Omental fat pad (tissue), 4 donors: ENCODE data around the gene KCNAB1. TPM values are rescaled to one million over a fixed set of nuclear protein-coding genes. Genes with fewer than 3 reads are reported as not detected.

Source experiments
- ATAC-seq: fragments of 150-250 bp; one replicate; pipeline ENCODE4 v1.9.1; 2016; ENCODE audit warnings: mild to moderate bottlenecking, moderate library complexity; ENCODE audit not compliant: low FRiP score
- DNase-seq: peaks from one replicate; pipeline ENCODE4 v3.0.0-alpha.2; 2019; ENCODE audit warnings: low spot score
- CTCF ChIP-seq, 3 donors: fragments of 450-650 bp; IDR thresholded peaks; one replicate each; pipeline ENCODE4 v1.5.1; 2016 to 2017; ENCODE audit warnings: antibody characterized with exemption in 3 of 3, mild to moderate bottlenecking in 3 of 3, moderate library complexity in 2 of 3
- total RNA-seq, 4 donors: library from RNA; depleted of rRNA; stranded (reverse); fragments of >200 nt; gene quantifications; one replicate each; pipeline ENCODE4 v1.1.0, GENCODE V29; 2016

Gene KCNAB1
- total RNA-seq, 4 donors from 2014 or later: 2.2 to 12.6 (median 5.7) TPM

- DNase-seq (no peak), ATAC-seq (no peak)
- no peak for TF ChIP-seq CTCF (IDR thresholded peaks at IDR 0.05)
These were observed 260.9 kb downstream of the KCNAB1 start for GRCh38 chr3:156381253-156381652.

- no peak for TF ChIP-seq CTCF (IDR thresholded peaks at IDR 0.05)
- ATAC-seq (no peak), DNase-seq (no peak)
These were observed 262.3 kb downstream of the KCNAB1 start for GRCh38 chr3:156382458-156383346.

GRCh38 chr3:156383441-156384025 lies 263.2 kb downstream of the KCNAB1 start:
- no peak for TF ChIP-seq CTCF (IDR thresholded peaks at IDR 0.05)
- no peak for DNase-seq
- ATAC-seq: no peak

- TF ChIP-seq CTCF (IDR thresholded peaks at IDR 0.05): no peak
- ATAC-seq (no peak), DNase-seq (no peak)
These were observed 268.4 kb downstream of the KCNAB1 start for GRCh38 chr3:156388497-156389448.

GRCh38 chr3:156389449-156389950 lies 269.1 kb downstream of the KCNAB1 start:
- no peak for DNase-seq
- TF ChIP-seq CTCF (IDR thresholded peaks at IDR 0.05): no peak
- ATAC-seq: no peak

- DNase-seq (no peak), ATAC-seq (no peak)
- no peak for TF ChIP-seq CTCF (IDR thresholded peaks at IDR 0.05)
These were observed 270.5 kb downstream of the KCNAB1 start for GRCh38 chr3:156390846-156391245.
